CD14-positive monocyte (primary cell): Measurements from ENCODE around the gene PLEKHG4. TPM values are rescaled to one million over a fixed set of nuclear protein-coding genes. Genes with fewer than 3 reads are reported as not detected.

Source experiments
- DNase-seq, 3 donors: peaks; one replicate each; pipeline ENCODE4 v3.0.0-alpha.2; 2011 to 2022
- H2AFZ ChIP-seq: 2 replicates; pipeline ENCODE4 v1.6.0; 2012; ENCODE audit warnings: mild to moderate bottlenecking, low read depth, low read length, inconsistent platforms; ENCODE audit not compliant: insufficient read depth, poor library complexity, severe bottlenecking
- H3K27ac ChIP-seq, 2 donors: 1 replicate in 1 of 2; 2 replicates in 1 of 2; pipeline ENCODE4 v1.5.1; 2012 to 2013; ENCODE audit warnings: low read length in 2 of 2, control low read depth in 1 of 2, inconsistent platforms in 1 of 2, low read depth in 1 of 2, mild to moderate bottlenecking in 1 of 2
- H3K27me3 ChIP-seq, 2 donors: one replicate each; pipeline versions ENCODE4 v1.6.0 to v1.6.1; 2011 to 2013; ENCODE audit warnings: low read length in 2 of 2; ENCODE audit not compliant: control insufficient read depth in 2 of 2, insufficient read depth in 2 of 2
- H3K36me3 ChIP-seq, 2 donors: replicated peaks in 1 of 2; 1 replicate in 1 of 2; 2 replicates in 1 of 2; pipeline versions ENCODE4 v1.5.1 to v1.6.1; 2012 to 2013; ENCODE audit warnings: low read length in 2 of 2, control low read depth in 1 of 2, inconsistent platforms in 1 of 2, mild to moderate bottlenecking in 1 of 2; ENCODE audit not compliant: insufficient read depth in 2 of 2, control insufficient read depth in 1 of 2
- H3K4me1 ChIP-seq, 2 donors: 1 replicate in 1 of 2; 2 replicates in 1 of 2; pipeline versions ENCODE4 v1.5.1 to v1.6.1; 2012 to 2013; ENCODE audit warnings: low read length in 2 of 2, control low read depth in 1 of 2, inconsistent platforms in 1 of 2, mild to moderate bottlenecking in 1 of 2, moderate library complexity in 1 of 2; ENCODE audit not compliant: insufficient read depth in 2 of 2, control insufficient read depth in 1 of 2
- H3K4me2 ChIP-seq: replicated peaks from 2 replicates; pipeline ENCODE3; 2012; ENCODE audit warnings: low read length, moderate library complexity, mild to moderate bottlenecking; ENCODE audit not compliant: poor library complexity, severe bottlenecking; ENCODE audit errors: extremely low read depth
- H3K4me3 ChIP-seq, 3 experiments: fragments of 200-600 bp in 1 of 3; sonication (generic) in 1 of 3; replicated peaks in 1 of 3; 1 replicate in 2 of 3; 2 replicates in 1 of 3; pipeline ENCODE4 v1.5.1; 2011 to 2013; ENCODE audit warnings: low read length in 3 of 3, mild to moderate bottlenecking in 3 of 3, control low read depth in 2 of 3, low read depth in 2 of 3, inconsistent platforms in 1 of 3, moderate library complexity in 1 of 3
- H3K79me2 ChIP-seq: 2 replicates; pipeline ENCODE4 v1.6.0; 2012; ENCODE audit warnings: mild to moderate bottlenecking, control low read depth, inconsistent platforms, low read length, moderate library complexity; ENCODE audit not compliant: insufficient read depth
- H3K9ac ChIP-seq: 2 replicates; pipeline ENCODE4 v1.6.0; 2017; ENCODE audit warnings: low read length, mild to moderate bottlenecking; ENCODE audit not compliant: insufficient read depth, poor library complexity, severe bottlenecking
- H3K9me3 ChIP-seq, 2 donors: replicated peaks in 1 of 2; 1 replicate in 1 of 2; 2 replicates in 1 of 2; pipeline versions ENCODE4 v1.5.1 to v1.6.1; 2012 to 2013; ENCODE audit warnings: low read length in 2 of 2, control low read depth in 1 of 2; ENCODE audit not compliant: control insufficient read depth in 1 of 2, insufficient read depth in 1 of 2
- H4K20me1 ChIP-seq: 2 replicates; pipeline ENCODE4 v1.6.0; 2012; ENCODE audit warnings: mild to moderate bottlenecking, low read length, control low read depth, moderate library complexity; ENCODE audit not compliant: insufficient read depth
- H3K27ac Mint-ChIP-seq, 7 donors: one replicate each; pipeline ENCODE4 v1.8.0; 2020; ENCODE audit warnings: mild to moderate bottlenecking in 7 of 7, mixed read lengths in 7 of 7, moderate library complexity in 6 of 7, inconsistent platforms in 2 of 7
- H3K27me3 Mint-ChIP-seq, 3 donors: one replicate each; pipeline ENCODE4 v1.8.0; 2021 to 2022; ENCODE audit warnings: low read depth in 3 of 3, mild to moderate bottlenecking in 3 of 3, mixed read lengths in 3 of 3, moderate library complexity in 3 of 3, inconsistent platforms in 1 of 3
- H3K36me3 Mint-ChIP-seq, 2 donors: one replicate each; pipeline ENCODE4 v1.8.0; 2020; ENCODE audit warnings: mixed read lengths in 2 of 2, inconsistent platforms in 1 of 2, mild to moderate bottlenecking in 1 of 2
- H3K4me1 Mint-ChIP-seq: one replicate; pipeline ENCODE4 v1.8.0; 2020; ENCODE audit warnings: mild to moderate bottlenecking, mixed read lengths
- H3K4me3 Mint-ChIP-seq, 2 donors: one replicate each; pipeline ENCODE4 v1.8.0; 2020; ENCODE audit warnings: mild to moderate bottlenecking in 2 of 2, mixed read lengths in 2 of 2, moderate library complexity in 1 of 2
- H3K9me3 Mint-ChIP-seq, 7 donors: one replicate each; pipeline ENCODE4 v1.8.0; 2020 to 2022; ENCODE audit warnings: mixed read lengths in 7 of 7, mild to moderate bottlenecking in 6 of 7, moderate library complexity in 6 of 7, inconsistent platforms in 2 of 7
- WGBS: methylation state at CpG from one replicate; pipeline ENCODE4 v1.1.5; 2013; ENCODE audit warnings: missing lambda C conversion rate; ENCODE audit not compliant: insufficient coverage; 5-methylcytosine and 5-hydroxymethylcytosine counted together
- intact Hi-C, 2 donors: fragments of 100-400 bp; cut with micrococcal nuclease; formaldehyde crosslinking; loops; one replicate each; pipeline versions ENCODE4 v1.15.0 to v1.15.1; 2023
- polyA plus RNA-seq, 3 donors: library from polyadenylated mRNA; depleted of rRNA in 1 of 3; unstranded in 2 of 3; stranded (reverse) in 1 of 3; fragments of 300-500 nt in 2 of 3; fragments of >200 nt in 1 of 3; fragmentation: Illumina TruSeq in 2 of 3; gene quantifications; 1 replicate in 2 of 3; 2 replicates in 1 of 3; pipeline ENCODE4 v1.2.3, GENCODE V29; 2012 to 2021
- TF ChIP-seq, protein P1 (sequence below): fragments of 200-600 bp; IDR thresholded peaks from one replicate; pipeline ENCODE4 v1.8.0; 2022; ENCODE audit warnings: antibody characterized with exemption, mild to moderate bottlenecking

The PLEKHG4 gene
- polyA plus RNA-seq, 3 donors, result 0.79 to 3.2 (median 3.0) TPM

DNA sequence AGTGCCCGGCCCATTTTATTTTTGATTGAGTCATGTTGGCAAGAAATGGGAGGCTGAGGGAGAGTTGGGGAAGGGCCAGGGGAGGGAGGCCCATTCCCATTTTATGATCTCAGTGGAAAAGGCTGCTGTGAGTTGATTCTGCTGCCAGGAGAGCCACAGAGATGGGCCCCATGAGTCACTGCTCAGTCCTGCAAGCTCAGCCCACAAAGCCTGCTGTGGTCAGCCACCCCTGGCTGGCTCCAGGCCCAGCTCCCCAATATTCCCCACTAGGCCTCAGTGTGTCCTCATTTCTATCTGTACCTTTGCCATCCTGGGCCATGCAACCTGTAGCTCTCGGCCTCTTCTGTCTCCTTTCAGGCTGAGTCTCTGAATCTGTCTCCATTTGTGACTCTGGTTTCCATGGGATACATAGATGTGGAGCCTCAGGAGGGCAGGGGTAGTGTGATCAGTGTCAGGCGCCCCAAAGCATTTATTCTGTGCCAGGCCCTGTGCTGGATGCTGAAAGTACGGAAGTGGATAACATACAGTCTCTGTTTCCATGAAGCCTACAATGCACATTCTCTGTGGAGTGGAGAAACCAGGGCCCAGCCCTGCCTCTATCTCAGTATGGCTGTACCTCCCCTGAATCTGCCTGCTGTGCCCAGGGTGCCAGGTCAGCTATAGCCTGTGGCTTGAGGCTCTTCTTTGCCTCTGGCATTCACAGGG, 1.9 kb upstream of the PLEKHG4 start:
- H3K27me3 Mint-ChIP-seq, result peaks cover 0 to 1% (median 0%) of the 10 kb centered on the region in 3 donors
- Histone ChIP-seq H3K4me2 (no peak overlapping the region), H3K9me3 (no peaks in the 10 kb centered on the region), H3K36me3 (no peaks in the 10 kb centered on the region), H3K79me2 (peaks cover 4% of the 10 kb centered on the region), H3K4me3 (no peak overlapping the region), H2AFZ (no peak overlapping the region), H3K4me1 (peaks cover 12 to 20% of the 10 kb centered on the region in 2 donors), H3K9ac (no peak overlapping the region), H3K27ac (no peak overlapping the region), H3K27me3 (no peaks in the 10 kb centered on the region), H4K20me1 (no peaks in the 10 kb centered on the region)
- peak overlapping the region in 1 of 2 donors; percentile 16 for H3K4me3 Mint-ChIP-seq
- intact Hi-C loops, result loop anchor here in 1 of 2 donors (5.0 kb wide), 1 partner anchor 120 kb away; no protein-coding TSS in a partner anchor
- WGBS, result 100% methylated on average over 4 of the region's 4 CpGs
- H3K9me3 Mint-ChIP-seq, result no peaks in the 10 kb centered on the region
- peaks cover 15 to 16% of the 10 kb centered on the region in 2 donors for H3K36me3 Mint-ChIP-seq
- no peak for DNase-seq
- peak overlapping the region in 1 of 7 donors; percentile 37 for H3K27ac Mint-ChIP-seq
- peaks cover 14% of the 10 kb centered on the region for H3K4me1 Mint-ChIP-seq
- TF ChIP-seq, protein P1, sequence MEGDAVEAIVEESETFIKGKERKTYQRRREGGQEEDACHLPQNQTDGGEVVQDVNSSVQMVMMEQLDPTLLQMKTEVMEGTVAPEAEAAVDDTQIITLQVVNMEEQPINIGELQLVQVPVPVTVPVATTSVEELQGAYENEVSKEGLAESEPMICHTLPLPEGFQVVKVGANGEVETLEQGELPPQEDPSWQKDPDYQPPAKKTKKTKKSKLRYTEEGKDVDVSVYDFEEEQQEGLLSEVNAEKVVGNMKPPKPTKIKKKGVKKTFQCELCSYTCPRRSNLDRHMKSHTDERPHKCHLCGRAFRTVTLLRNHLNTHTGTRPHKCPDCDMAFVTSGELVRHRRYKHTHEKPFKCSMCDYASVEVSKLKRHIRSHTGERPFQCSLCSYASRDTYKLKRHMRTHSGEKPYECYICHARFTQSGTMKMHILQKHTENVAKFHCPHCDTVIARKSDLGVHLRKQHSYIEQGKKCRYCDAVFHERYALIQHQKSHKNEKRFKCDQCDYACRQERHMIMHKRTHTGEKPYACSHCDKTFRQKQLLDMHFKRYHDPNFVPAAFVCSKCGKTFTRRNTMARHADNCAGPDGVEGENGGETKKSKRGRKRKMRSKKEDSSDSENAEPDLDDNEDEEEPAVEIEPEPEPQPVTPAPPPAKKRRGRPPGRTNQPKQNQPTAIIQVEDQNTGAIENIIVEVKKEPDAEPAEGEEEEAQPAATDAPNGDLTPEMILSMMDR, result no peak

DNA sequence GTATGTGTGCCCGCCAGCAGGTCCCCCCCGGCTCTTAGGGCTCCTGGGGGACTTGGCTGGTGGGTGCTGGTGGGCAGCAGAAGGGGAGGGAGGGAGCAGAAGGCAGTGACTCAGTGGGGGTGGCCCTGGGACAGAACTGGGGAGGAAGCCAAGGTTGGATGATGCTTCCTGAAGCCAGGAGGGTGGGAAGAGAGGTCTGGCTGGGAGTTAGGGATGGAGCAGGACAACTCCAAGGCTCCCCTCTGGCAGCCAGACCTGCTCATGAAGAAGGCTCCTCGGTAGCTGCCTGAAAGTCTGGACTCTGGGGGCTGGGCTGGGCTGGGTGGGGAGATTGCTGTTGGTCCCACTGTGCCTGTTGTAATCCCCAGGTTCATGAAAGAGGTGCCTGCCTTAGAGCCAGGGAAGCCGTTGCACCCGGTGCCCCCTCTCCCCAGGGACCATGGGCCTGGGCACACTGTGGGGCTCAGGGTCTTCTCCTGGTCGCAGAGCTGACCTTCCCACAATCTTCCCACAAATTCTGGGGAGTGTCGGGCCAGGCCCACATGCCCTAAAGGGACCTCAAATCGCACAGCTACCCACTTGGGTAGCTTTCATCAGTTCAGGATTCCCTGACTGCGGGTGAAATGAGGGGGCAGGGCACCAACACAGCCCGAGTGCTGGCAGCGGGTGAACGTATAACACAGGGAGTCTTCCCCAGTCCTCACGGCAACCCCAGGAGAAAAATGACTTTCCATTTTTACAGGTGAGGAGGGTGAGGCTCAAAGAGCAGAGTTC, 1.1 kb upstream of the PLEKHG4 start:
- TF ChIP-seq, protein P1, result no peak
- Mint-ChIP-seq H3K27ac (no peak overlapping the region), H3K4me1 (peaks cover 14% of the 10 kb centered on the region), H3K27me3 (peaks cover 0 to 1% (median 0%) of the 10 kb centered on the region in 3 donors), H3K9me3 (no peaks in the 10 kb centered on the region), H3K4me3 (peak overlapping the region; percentile 75 to 86), H3K36me3 (peaks cover 14 to 16% of the 10 kb centered on the region in 2 donors)
- Histone ChIP-seq H3K4me3 (peak overlapping the region; percentile 47 to 72 (median 47)), H3K9ac (peak overlapping the region; percentile 77), H3K79me2 (peaks cover 4% of the 10 kb centered on the region), H4K20me1 (no peaks in the 10 kb centered on the region), H2AFZ (peak overlapping the region; percentile 92), H3K4me2 (peak overlapping the region; percentile 74), H3K27me3 (no peaks in the 10 kb centered on the region), H3K4me1 (peaks cover 12 to 20% of the 10 kb centered on the region in 2 donors), H3K27ac (no peak overlapping the region), H3K36me3 (no peaks in the 10 kb centered on the region), H3K9me3 (no peaks in the 10 kb centered on the region)
- no peak for DNase-seq
- 82% methylated on average over 9 of the region's 13 CpGs for WGBS
- intact Hi-C loops, result loop anchor here in 1 of 2 donors (5.0 kb wide), 1 partner anchor 119 kb away; no protein-coding TSS in a partner anchor
